SW 1271 (cell line): ENCODE data around the gene CSNK2A1.
"Not testable (repeated sequence)": the region's sequence is repeated elsewhere in the genome, so short reads cannot be mapped to it uniquely, and the experiment has no call there.

Experiments
- DNase-seq, 2 experiments: peaks; one replicate each; lab custom pipeline; 2025; lab: John Stamatoyannopoulos, UW

Gene CSNK2A1

GRCh38 chr20:543369-544152 is at the start of gene CSNK2A1:
Gene CSNK2A1, minus strand, starts transcription at chr20:543790. Its CDS starts 35,239 bp downstream, at chr20:508551.
- DNase-seq = peak; percentile 80 to 98

DNA sequence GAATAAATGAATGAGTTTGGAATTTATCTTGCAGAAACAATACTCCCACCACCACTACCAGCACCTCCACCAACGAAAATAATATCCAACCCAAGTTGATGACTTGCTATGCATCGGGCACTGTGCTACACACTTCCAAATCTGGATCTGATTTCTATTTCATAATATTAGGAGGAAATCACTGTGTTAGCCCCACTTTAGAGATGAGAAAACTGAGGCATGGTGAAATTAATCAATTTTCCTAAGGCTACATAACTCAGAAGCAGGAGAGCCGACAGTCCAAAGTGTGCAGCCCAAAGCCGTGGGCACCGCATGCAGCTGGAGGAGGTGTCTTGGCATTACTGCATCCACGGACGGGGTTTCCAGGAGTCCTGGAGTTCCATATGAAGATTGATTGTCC is 48.9 kb upstream of the CSNK2A1 start:
- no peak for DNase-seq

GRCh38 chr20:591941-592340 is 48.4 kb upstream of the CSNK2A1 start:
- DNase-seq = no peak

- DNase-seq = no peak
These were observed 45.5 kb upstream of the CSNK2A1 start for GRCh38 chr20:588932-589672.

DNA sequence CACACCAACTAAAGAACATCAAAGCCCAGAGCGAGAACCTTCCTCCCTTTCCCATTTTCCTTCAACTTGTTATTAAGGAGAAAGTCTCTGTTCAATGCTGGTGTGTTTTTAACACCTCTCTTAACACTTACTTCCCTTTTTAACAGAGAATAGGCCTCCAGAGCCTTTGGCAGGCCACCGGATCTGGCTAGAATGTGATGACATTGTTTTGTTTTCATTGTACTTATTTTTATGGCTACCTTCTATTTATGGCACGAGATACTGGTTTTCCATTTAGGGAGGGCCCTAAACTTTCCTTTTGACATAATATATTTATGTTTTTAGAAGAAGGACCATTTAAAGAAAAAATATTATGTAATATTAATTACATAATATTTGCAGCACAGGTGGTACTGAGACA is 44.9 kb upstream of the CSNK2A1 start:
- no peak for DNase-seq

GRCh38 chr20:584971-585301 is 41.3 kb upstream of the CSNK2A1 start:
- no peak for DNase-seq

GRCh38 chr20:584161-584970 is 40.8 kb upstream of the CSNK2A1 start:
- peak in 1 of 2 experiments; percentile 24 for DNase-seq

GRCh38 chr20:582204-582603 is 38.6 kb upstream of the CSNK2A1 start:
- DNase-seq = no peak

- DNase-seq = not testable (repeated sequence)
These were observed 35.5 kb upstream of the CSNK2A1 start for GRCh38 chr20:578940-579690.

- no peak for DNase-seq
These were observed 33.7 kb upstream of the CSNK2A1 start for GRCh38 chr20:577167-577791.

DNA sequence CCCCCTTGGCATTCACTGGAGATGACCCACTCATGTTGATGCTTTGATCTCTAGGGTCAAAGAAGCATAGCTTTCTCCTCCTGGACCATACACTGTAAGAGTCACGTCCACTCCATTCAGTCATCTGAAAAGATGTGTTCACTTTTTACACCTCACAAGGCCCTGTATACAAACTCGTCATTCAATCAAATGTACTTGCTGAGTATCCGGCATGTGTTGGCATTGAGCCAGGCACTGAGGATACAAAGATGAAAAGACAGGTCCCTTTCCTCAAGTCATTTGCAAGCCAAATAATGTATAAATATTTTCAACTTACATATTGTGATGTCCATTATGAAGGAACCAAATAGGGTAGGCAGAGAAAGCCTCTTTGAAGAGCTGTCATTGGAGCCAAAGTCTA is 32.6 kb upstream of the CSNK2A1 start:
- no peak for DNase-seq

- no peak for DNase-seq
These were observed 31.6 kb upstream of the CSNK2A1 start for GRCh38 chr20:575230-575629.

GRCh38 chr20:574297-574942 is 30.8 kb upstream of the CSNK2A1 start:
- DNase-seq = no peak

DNA sequence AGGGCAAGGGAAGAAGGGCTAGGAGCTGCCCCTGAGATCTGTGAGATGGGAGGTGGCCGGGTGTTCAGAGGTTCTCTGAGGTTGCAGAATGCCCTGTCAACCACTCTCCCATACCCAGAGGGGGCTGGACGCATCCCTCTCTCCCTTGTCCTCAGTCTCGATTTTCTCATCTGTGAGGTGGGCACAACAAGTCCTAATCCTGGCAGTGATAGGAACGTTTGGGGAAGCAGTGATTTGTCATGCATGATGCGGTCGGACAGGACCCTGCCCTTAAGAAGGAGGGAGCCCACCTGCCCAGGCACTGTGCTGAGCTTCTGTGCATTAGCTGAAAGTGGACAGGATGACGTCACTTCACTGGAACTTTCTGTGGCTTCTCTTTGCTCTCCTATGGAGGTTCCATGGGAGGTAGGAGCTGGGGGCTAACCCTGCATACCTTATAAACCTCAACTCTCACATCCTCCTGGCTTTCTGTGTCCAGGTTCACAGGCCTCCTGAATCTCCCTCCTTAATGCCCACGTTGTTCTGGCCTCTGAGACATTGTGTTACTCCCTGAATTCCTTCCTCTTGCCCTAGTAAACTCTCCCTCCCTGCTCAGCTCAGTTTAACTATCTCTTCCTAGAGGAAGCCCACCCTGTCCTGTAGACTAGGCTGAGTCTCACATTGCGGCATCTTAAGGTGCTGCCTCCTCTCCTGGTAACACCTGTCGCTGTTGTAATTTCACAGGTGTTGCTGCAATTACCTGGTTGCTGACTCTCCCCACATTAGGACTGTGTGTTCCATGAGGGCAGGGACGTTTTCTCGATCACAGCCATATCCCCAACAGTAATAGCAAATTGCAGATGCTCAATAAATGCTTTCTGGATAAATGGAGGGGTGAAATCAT is 30.1 kb upstream of the CSNK2A1 start:
- no peak for DNase-seq

DNA sequence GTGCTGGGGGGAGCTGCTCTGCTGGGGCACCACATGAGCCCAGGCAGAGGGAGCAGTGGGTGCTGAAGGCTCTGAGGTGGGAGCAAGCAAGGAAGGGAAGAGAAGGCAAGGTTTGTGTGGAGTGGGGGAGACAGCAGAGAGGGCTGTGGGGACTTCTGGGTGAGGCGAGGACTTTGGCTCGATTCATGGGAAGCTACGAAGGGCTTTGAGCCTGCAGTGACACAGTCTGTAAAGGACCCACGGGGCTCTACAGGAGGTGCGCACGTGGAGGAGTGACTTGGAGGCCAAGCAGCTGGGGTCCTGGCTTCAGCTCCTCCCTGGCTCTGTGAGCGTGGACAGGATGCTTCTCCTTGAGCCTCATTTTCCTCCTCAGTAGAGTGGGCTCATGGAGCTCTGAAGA is 29.1 kb upstream of the CSNK2A1 start:
- DNase-seq = no peak

- no peak for DNase-seq
These were observed 28.3 kb upstream of the CSNK2A1 start for GRCh38 chr20:571754-572441.

DNA sequence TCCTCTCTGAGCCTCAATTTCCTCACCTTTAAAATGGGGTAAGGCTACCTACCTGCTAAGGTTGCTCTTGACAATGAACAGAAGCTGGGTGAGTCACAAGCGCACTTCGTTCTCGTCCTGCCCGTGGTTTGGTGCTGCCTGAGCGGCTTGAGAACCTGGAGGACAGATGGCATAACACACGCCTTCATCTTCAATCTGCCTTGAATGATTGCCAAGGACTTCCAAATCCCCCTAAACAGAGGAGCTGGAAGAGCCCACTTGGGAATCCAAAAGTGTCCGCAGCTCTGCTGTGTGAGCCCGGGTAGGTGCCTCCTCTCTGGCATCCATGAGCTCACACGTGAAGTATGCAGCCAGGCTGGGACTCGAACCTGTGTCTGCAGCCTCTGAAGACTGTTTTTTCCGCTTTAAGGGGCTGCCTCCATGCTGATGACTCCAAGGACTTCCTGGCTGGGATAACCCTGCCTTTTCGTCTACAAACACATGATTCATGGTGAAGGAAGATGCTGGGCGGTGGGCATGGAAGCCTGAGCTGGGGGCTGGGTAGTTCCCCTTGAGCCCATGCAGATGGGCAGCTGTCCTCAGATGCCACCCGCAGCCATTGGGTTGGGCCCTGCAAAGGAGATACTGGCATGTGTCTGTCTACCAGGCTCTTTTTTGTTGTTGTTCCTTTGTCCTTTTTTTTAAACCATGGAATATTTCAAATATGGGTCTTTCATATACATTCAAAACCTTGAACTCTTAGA is 25.3 kb upstream of the CSNK2A1 start:
- no peak for DNase-seq

DNA sequence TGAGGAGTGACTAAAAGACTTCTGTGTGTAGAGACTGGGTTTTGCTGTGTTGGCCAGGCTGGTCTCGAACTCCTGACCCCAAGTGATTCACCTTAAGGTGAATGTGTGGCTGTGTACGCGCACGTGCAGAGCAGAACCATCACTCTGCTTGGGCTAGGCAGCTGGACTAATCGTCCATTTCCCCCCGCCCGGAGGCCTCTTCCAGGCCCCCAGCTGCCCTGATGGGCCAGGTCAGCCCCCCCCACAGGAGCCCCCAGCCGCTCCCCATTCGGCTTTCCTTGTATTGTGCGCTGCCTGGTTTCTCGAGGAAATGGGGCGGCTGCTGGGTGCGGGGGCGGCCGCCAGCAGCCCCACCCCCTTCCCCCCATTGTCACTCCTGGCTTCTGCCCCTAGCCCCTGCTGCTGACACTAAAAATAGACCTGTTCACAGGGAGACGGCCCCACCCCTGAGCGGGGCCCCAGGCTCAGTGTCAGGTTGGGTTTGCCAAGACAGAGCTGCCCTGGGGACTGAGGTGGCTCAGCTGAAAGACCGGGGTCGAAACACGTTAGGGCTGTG is 24.6 kb upstream of the CSNK2A1 start:
- no peak for DNase-seq
